GM12878 (cell line): ENCODE data around the gene SAPCD2. TPM values are rescaled to one million over a fixed set of nuclear protein-coding genes. Genes with fewer than 3 reads are reported as not detected.

Experiments used
- ATF3 ChIP-seq: IDR thresholded peaks from 2 replicates; pipeline ENCODE4 v1.6.1; 2011; ENCODE audit warnings: low read depth, mild to moderate bottlenecking, low read length, moderate library complexity, borderline replicate concordance; ENCODE audit errors: extremely low read depth
- BCLAF1 ChIP-seq: fragments of 450-650 bp; IDR thresholded peaks from 2 replicates; pipeline ENCODE4 v1.6.1; 2017; ENCODE audit warnings: antibody characterized with exemption, mild to moderate bottlenecking, moderate library complexity
- BRCA1 ChIP-seq: IDR thresholded peaks from 2 replicates; pipeline ENCODE4 v1.6.1; 2011; ENCODE audit warnings: low read depth, low read length, improper control_type of control experiment
- CREM ChIP-seq: IDR thresholded peaks from 2 replicates; pipeline ENCODE4 v1.6.1; 2014; ENCODE audit warnings: antibody characterized with exemption, low read depth
- HCFC1 ChIP-seq: fragments of 150-350 bp; IDR thresholded peaks from 2 replicates; pipeline ENCODE4 v1.6.1; 2014; ENCODE audit warnings: low read length
- IRF4 ChIP-seq: IDR thresholded peaks from 2 replicates; pipeline ENCODE4 v1.6.1; 2011; ENCODE audit warnings: low read depth, low read length
- NRF1 ChIP-seq: conservative IDR thresholded peaks from 2 replicates; pipeline ENCODE4 v1.6.1; 2011; ENCODE audit warnings: mild to moderate bottlenecking, low read depth, low read length, improper control_type of control experiment
- PAX5 ChIP-seq: IDR thresholded peaks from 2 replicates; pipeline ENCODE4 v1.6.1; 2011; ENCODE audit warnings: low read depth, low read length, borderline replicate concordance
- POU2F2 ChIP-seq: IDR thresholded peaks from 3 replicates; pipeline ENCODE4 v1.6.1; 2011; ENCODE audit warnings: low read depth, mild to moderate bottlenecking, low read length, borderline replicate concordance
- SMAD1 ChIP-seq: fragments of 450-650 bp; IDR thresholded peaks from 2 replicates; pipeline ENCODE4 v1.6.1; 2018; ENCODE audit warnings: mild to moderate bottlenecking, low read depth; ENCODE audit not compliant: partially characterized antibody
- SREBF1 ChIP-seq: IDR thresholded peaks from 2 replicates; pipeline ENCODE4 v1.6.1; 2012; ENCODE audit warnings: mild to moderate bottlenecking, low read length
- SREBF2 ChIP-seq: IDR thresholded peaks from 2 replicates; pipeline ENCODE4 v1.6.1; 2012; ENCODE audit warnings: mild to moderate bottlenecking, low read length
- SUZ12 ChIP-seq: fragments of 200-600 bp; sonication (generic); IDR thresholded peaks from one replicate; pipeline ENCODE4 v1.6.1; 2018; ENCODE audit warnings: antibody characterized with exemption, mild to moderate bottlenecking; ENCODE audit not compliant: unreplicated experiment
- YBX1 ChIP-seq: fragments of 450-650 bp; IDR thresholded peaks from 2 replicates; pipeline ENCODE4 v1.6.1; 2016; ENCODE audit warnings: antibody characterized with exemption
- ZBTB4 ChIP-seq: fragments of 450-650 bp; formaldehyde crosslinking; IDR thresholded peaks from 2 replicates; pipeline ENCODE4 v1.4.0; 2022; ENCODE audit warnings: mild to moderate bottlenecking, moderate library complexity
- polyA plus RNA-seq, 11 experiments: library from polyadenylated mRNA; depleted of rRNA in 4 of 11; unstranded in 6 of 11; stranded (reverse) in 5 of 11; fragments of >200 nt; fragmentation: Nextera tagmentation in 4 of 11; fragmentation: Illumina TruSeq in 1 of 11; extraction: Ambion mirVana in 4 of 11; extraction: Trizol in 1 of 11; gene quantifications; 1 replicate in 1 of 11; 2 replicates in 10 of 11; pipeline versions ENCODE4 v1.2.1 to v1.2.3, GENCODE V29; 2011 to 2016; ENCODE audit warnings: inconsistent platforms in 2 of 11, missing spikeins in 2 of 11, low read depth in 1 of 11
- total RNA-seq, 4 experiments: library from RNA; depleted of rRNA in 3 of 4; stranded (reverse); fragments of >200 nt in 3 of 4; fragmentation: Illumina TruSeq in 1 of 4; extraction: Trizol in 1 of 4; gene quantifications; 2 replicates each; pipeline versions ENCODE4 v1.2.1 to v1.2.3, GENCODE V29; 2013 to 2021
- TF ChIP-seq, protein P1 (sequence below): fragments of 150-350 bp; IDR thresholded peaks from 2 replicates; pipeline ENCODE4 v1.6.1; 2016; ENCODE audit warnings: low read depth, low read length
- TF ChIP-seq, protein P2 (sequence below): IDR thresholded peaks from 2 replicates; pipeline ENCODE4 v1.6.1; 2011; ENCODE audit warnings: borderline replicate concordance, low read depth, mild to moderate bottlenecking, moderate library complexity, low read length; ENCODE audit not compliant: insufficient read depth, poor library complexity, severe bottlenecking

The SAPCD2 gene
- total and polyA plus RNA-seq, 10 of the 15 experiments (the other 5 are each of a cell fraction or from before 2014, with no cell fraction given): 1.6 to 35.2 (median 7.2) TPM

DNA sequence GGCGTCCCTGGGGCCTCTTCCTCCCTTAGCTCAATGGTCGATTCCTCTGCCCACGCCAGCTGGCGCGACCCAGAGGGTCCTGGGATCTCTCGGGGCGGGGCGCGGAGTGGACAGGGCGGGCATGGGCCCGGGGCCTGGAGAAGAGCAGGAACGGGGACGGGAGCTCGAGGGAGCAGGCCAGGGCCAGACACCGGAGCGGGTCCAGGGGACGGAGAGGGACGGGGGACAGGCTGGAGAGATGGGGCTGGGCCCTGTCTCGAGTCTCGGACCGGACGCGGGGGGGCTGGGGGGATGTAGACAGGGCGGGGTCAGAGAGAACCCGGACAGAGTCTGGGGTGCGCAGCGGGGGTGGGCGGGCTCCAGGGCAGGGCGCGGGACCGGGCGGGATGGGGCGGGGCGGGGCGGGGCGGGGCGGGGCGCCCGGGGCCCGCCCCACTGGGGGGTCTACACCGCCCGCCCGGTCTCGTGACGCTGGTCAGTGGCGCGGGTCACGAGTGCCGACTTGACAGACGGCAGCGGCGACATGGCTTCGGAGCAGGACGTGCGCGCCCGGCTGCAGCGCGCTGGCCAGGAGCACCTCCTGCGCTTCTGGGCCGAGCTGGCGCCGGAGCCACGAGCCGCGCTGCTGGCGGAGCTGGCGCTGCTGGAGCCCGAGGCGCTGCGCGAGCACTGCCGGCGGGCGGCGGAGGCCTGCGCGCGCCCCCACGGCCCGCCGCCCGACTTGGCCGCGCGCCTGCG, 6.8 kb upstream of the SAPCD2 start, which contains the start of gene UAP1L1 (continued):
- no peak for TF ChIP-seq SMAD1
- TF ChIP-seq, protein P1, sequence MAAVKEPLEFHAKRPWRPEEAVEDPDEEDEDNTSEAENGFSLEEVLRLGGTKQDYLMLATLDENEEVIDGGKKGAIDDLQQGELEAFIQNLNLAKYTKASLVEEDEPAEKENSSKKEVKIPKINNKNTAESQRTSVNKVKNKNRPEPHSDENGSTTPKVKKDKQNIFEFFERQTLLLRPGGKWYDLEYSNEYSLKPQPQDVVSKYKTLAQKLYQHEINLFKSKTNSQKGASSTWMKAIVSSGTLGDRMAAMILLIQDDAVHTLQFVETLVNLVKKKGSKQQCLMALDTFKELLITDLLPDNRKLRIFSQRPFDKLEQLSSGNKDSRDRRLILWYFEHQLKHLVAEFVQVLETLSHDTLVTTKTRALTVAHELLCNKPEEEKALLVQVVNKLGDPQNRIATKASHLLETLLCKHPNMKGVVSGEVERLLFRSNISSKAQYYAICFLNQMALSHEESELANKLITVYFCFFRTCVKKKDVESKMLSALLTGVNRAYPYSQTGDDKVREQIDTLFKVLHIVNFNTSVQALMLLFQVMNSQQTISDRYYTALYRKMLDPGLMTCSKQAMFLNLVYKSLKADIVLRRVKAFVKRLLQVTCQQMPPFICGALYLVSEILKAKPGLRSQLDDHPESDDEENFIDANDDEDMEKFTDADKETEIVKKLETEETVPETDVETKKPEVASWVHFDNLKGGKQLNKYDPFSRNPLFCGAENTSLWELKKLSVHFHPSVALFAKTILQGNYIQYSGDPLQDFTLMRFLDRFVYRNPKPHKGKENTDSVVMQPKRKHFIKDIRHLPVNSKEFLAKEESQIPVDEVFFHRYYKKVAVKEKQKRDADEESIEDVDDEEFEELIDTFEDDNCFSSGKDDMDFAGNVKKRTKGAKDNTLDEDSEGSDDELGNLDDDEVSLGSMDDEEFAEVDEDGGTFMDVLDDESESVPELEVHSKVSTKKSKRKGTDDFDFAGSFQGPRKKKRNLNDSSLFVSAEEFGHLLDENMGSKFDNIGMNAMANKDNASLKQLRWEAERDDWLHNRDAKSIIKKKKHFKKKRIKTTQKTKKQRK: no peak
- TF ChIP-seq HCFC1: no peak
- TF ChIP-seq ATF3: no peak
- TF ChIP-seq SREBF1: no peak
- no peak for TF ChIP-seq BCLAF1
- TF ChIP-seq BRCA1: no peak
- TF ChIP-seq POU2F2: no peak
- no peak for TF ChIP-seq YBX1
- TF ChIP-seq PAX5: no peak
- TF ChIP-seq, protein P2, sequence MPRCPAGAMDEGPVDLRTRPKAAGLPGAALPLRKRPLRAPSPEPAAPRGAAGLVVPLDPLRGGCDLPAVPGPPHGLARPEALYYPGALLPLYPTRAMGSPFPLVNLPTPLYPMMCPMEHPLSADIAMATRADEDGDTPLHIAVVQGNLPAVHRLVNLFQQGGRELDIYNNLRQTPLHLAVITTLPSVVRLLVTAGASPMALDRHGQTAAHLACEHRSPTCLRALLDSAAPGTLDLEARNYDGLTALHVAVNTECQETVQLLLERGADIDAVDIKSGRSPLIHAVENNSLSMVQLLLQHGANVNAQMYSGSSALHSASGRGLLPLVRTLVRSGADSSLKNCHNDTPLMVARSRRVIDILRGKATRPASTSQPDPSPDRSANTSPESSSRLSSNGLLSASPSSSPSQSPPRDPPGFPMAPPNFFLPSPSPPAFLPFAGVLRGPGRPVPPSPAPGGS: no peak
- no peak for TF ChIP-seq SUZ12
- TF ChIP-seq SREBF2: no peak
- no peak for TF ChIP-seq ZBTB4 (CRISPR knock-in tag)
- TF ChIP-seq IRF4: no peak
- no peak for TF ChIP-seq CREM
- TF ChIP-seq NRF1: no peak
